GM19193 (cell line): ENCODE results near the gene DHRS9.

Source experiments
- POLR2A ChIP-seq: IDR thresholded peaks from 4 replicates; pipeline ENCODE4 v1.6.1; 2011; ENCODE audit not compliant: insufficient read depth, insufficient read length; ENCODE audit errors: extremely low read depth

Gene DHRS9

GRCh38 chr2:169050476-169051240 is 18.7 kb upstream of the DHRS9 start:
- no peak for TF ChIP-seq POLR2A

DNA sequence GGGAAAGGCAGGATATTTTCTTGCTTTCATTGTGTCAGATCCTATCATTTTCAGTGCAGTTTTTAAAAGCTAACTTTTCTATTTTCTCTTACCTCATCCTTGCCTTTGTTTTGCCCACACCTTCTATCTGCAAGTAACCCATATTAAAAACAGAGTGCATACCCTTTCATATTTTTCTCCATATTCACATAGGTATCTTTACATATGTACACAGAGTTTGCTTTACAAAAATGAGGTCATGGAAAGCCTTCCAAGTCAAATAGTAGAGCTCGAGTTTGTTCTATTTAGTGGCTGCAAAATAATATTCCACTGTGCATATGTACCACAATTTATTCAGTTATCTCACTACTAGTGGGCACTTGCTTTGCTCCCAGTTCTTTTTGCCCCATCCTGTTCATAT is 3.9 kb upstream of the DHRS9 start:
- no peak for TF ChIP-seq POLR2A

- no peak for TF ChIP-seq POLR2A
Measured at GRCh38 chr2:169065864-169066517, 3.4 kb upstream of the DHRS9 start.

- no peak for TF ChIP-seq POLR2A
Measured at GRCh38 chr2:169066897-169067296, 2.5 kb upstream of the DHRS9 start.

DNA sequence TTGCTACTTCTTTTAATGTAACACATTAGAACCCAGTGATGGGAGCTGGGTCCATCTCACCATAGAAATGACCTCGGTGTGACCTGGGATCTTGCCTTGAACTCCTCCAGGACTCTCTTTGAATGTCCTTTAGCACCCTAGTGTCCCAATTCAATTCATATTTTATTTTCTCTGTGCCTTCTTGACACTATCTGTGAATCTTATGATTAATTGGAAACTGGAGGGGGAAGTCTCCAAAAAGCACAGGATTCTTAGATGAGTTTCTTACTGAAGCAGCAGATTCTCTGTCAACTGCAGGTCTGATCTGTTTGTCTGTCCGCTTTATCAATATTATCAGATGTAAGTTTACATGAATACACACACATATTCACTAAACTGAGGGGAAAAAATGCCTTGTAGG is 470 bp downstream of the DHRS9 start:
- no peak for TF ChIP-seq POLR2A

DNA sequence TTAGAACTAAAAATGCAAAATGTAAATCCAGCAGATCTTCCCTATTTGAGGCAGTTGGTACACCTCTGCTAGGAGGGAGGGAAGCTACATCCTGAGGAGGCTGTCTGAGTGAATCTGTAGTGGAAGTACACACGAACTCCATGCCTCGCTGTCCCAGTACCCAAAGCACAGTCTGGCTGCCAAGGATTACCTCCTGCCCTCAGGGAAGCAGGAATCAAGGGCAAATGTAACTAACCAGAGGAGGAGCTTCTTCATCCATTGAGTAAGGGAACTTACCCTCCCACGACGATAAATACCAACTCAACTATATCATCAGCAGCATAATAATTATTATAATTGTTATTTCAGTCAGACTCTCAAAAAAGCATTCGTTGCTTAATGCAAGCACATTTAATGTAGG is 2.1 kb downstream of the DHRS9 start:
- TF ChIP-seq POLR2A = no peak

DNA sequence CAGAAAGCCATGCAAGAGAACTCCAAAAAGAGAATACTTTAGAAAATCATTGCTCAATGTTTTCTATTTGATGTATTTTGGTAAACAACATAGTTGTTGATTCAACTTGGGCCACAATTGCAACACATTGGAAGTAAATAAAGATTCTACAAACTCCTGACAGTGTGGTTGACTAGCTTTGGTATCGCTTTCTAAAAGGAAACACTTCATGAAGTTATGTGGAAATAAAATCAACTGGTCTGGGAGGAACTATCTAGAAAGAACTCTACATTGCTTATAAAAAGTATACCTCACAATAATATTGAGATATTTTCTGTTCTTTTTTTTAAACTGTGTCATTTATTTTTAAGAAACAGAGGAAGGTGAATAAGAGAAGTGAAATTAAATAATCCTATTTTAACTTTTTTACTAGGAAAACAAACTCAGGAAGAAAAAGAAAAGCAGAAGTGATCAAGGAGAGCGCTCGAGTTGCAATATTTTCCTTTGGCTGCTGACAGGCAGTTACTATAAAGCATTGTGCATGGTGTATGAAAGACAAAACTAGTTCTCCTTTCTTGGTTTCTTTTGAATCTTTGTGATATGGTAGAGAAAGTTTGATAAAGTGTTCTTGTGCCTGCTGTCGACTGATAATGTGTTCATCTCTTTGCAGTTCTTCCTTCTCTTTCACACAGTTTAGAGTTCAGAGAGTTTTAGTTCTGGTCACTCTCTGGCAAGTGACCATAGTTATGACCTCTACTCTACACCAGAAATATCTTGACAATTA is 3.0 kb downstream of the DHRS9 start:
- TF ChIP-seq POLR2A = no peak

DNA sequence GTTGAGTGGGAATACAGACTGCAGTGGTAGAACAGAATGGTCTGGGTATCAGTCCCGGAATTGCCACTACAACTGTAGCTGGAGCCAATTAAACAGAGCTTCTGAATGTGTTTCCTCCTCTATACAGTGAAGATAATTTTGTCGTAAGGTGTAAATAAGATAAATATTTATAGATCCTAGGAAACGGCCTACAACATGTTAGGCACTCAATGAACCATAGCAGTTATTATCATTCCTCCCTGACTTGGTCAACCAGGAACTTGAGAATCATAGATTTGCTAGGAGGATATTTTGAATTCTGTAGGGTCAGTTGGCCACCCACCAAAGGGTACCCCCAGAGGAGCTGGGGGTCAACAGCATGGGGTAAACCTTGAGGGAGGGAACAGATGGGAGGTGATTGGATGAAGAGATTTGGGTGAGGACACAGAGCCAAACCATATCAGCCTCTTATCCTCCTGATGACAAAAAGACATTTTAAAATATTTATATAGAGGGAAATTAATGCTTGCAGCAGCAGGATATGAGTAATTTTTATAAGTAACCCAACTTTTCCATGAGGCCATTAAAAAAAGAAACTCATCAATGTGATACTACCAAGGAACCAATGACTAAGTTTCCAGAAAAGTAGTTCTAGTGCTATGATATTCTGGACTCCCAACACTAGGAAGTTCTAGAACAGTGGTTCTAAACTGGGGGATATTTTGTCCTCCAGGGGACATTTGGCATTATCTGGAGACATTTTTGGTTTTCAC is 4.0 kb downstream of the DHRS9 start:
- TF ChIP-seq POLR2A = no peak

GRCh38 chr2:169073963-169074751 is 4.8 kb downstream of the DHRS9 start:
- no peak for TF ChIP-seq POLR2A

GRCh38 chr2:169077674-169078240 is 8.4 kb downstream of the DHRS9 start:
- no peak for TF ChIP-seq POLR2A

DNA sequence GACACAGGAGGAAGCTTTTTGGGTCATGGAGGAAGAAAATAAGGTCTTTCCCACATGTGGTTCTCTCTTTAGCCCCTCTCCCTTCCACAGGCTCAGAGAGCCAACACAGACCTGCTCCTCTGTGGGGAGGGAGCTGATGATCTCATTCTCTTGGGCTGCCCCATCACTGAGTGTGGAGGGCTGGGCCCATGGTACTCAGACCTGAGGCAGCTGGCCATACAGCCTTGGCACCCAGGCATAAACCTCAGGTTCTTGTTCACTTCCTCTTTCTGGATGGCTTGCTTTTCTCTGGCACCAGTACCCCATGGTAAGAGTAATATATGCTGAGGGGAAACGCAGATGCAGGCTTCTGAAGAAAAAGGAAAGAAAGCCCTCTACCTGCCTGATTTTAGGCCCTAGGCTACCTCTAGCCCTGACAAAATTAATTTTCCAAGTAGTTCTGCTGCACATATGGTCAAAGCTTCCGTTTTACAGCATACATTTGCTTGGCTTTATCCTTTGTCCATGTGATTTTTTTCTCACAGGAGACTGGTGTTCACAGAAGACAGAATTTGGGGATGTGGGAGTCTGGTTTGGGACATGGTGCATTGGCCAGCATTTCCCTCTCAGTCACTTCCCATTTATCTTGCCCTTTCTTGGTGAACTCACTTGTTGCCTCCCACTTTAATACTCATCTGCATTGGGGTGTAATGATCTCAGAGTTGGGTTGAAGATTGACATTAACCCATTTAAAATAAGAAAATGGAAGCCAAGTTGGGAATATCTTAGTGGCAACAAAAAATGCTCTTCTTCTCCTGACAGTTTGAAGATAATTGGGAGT is 11.1 kb downstream of the DHRS9 start:
- no peak for TF ChIP-seq POLR2A

GRCh38 chr2:169081551-169081950 is 12.2 kb downstream of the DHRS9 start:
- TF ChIP-seq POLR2A = no peak

GRCh38 chr2:169082995-169083394 is 13.6 kb downstream of the DHRS9 start:
- TF ChIP-seq POLR2A = no peak
